ENCODE measurements around the gene MYO9B. TPM values are rescaled to one million over a fixed set of nuclear protein-coding genes. Genes with fewer than 3 reads are reported as not detected.
"Not testable (repeated sequence)": the region's sequence is repeated elsewhere in the genome, so short reads cannot be mapped to it uniquely, and the experiment has no call there.

The MYO9B gene
- polyA plus RNA-seq, 3 donors, result 18.0 to 48.1 (median 45.6) TPM

GRCh38 chr19:17183858-17184321 lies 108.3 kb downstream of the MYO9B start:
- H3K27ac ChIP-seq (ENCODE audit: low read depth, low read length), result no peak overlapping the region
- WGBS, 3 donors, result 48 to 83% (median 49%) methylated on average over 11 of the region's 11 CpGs

GRCh38 chr19:17184371-17184841 lies 108.8 kb downstream of the MYO9B start:
- H3K27ac ChIP-seq (ENCODE audit: low read depth, low read length), result no peak overlapping the region
- WGBS, 3 donors, result 70 to 94% (median 76%) methylated on average over 12 of the region's 12 CpGs

GRCh38 chr19:17185590-17185989 lies 110.0 kb downstream of the MYO9B start:
- 89 to 96% (median 92%) methylated on average over 8 of the region's 8 CpGs for WGBS, 3 donors
- no peak overlapping the region for H3K27ac ChIP-seq (ENCODE audit: low read depth, low read length)

GRCh38 chr19:17191736-17192135 lies 116.2 kb downstream of the MYO9B start:
- WGBS, 3 donors, result 89 to 94% (median 90%) methylated on average over 6 of the region's 6 CpGs
- not testable (repeated sequence) for H3K27ac ChIP-seq (ENCODE audit: low read depth, low read length)

GRCh38 chr19:17192751-17193150 lies 117.2 kb downstream of the MYO9B start:
- no peak overlapping the region for H3K27ac ChIP-seq (ENCODE audit: low read depth, low read length)
- WGBS, 3 donors, result 96 to 98% (median 97%) methylated on average over 25 to 26 of the region's 26 CpGs

- H3K27ac ChIP-seq (ENCODE audit: low read depth, low read length), result no peak overlapping the region
- WGBS, 3 donors, result 95 to 97% (median 96%) methylated on average over 16 of the region's 16 CpGs
These were observed 119.0 kb downstream of the MYO9B start for GRCh38 chr19:17194608-17195007.

- no peak overlapping the region for H3K27ac ChIP-seq (ENCODE audit: low read depth, low read length)
- WGBS, 3 donors, result 97 to 98% (median 98%) methylated on average over 20 to 23 of the region's 23 CpGs
These were observed 119.5 kb downstream of the MYO9B start for GRCh38 chr19:17195106-17195505.

GRCh38 chr19:17196610-17197009 lies 121.0 kb downstream of the MYO9B start:
- no peak overlapping the region for H3K27ac ChIP-seq (ENCODE audit: low read depth, low read length)
- 98 to 99% (median 98%) methylated on average over 7 of the region's 7 CpGs for WGBS, 3 donors

GRCh38 chr19:17197666-17198065 lies 122.1 kb downstream of the MYO9B start:
- H3K27ac ChIP-seq (ENCODE audit: low read depth, low read length), result no peak overlapping the region
- 92 to 96% (median 94%) methylated on average over 16 of the region's 16 CpGs for WGBS, 3 donors

GRCh38 chr19:17200408-17201079 lies 125.0 kb downstream of the MYO9B start:
- WGBS, 3 donors, result 84 to 87% (median 85%) methylated on average over 16 of the region's 16 CpGs

GRCh38 chr19:17202249-17202648 lies 126.7 kb downstream of the MYO9B start:
- WGBS, 3 donors, result 83 to 88% (median 86%) methylated on average over 9 of the region's 9 CpGs

More at GRCh38 chr19:17200408-17201079, 125.0 kb downstream of the MYO9B start:
- no peak overlapping the region for H3K27ac ChIP-seq (ENCODE audit: low read depth, low read length)

GRCh38 chr19:17202713-17203112 lies 127.1 kb downstream of the MYO9B start:
- 87 to 95% (median 91%) methylated on average over 17 of the region's 17 CpGs for WGBS, 3 donors
- H3K27ac ChIP-seq (ENCODE audit: low read depth, low read length), result no peak overlapping the region

More at GRCh38 chr19:17202249-17202648, 126.7 kb downstream of the MYO9B start:
- no peak overlapping the region for H3K27ac ChIP-seq (ENCODE audit: low read depth, low read length)

GRCh38 chr19:17205237-17206140 lies 129.9 kb downstream of the MYO9B start:
- 76 to 86% (median 83%) methylated on average over 27 of the region's 27 CpGs for WGBS, 3 donors
- no peak overlapping the region for H3K27ac ChIP-seq (ENCODE audit: low read depth, low read length)

GRCh38 chr19:17206736-17207581 lies 131.4 kb downstream of the MYO9B start:
- no peak overlapping the region for H3K27ac ChIP-seq (ENCODE audit: low read depth, low read length)
- 94 to 96% (median 94%) methylated on average over 25 of the region's 25 CpGs for WGBS, 3 donors

- H3K27ac ChIP-seq (ENCODE audit: low read depth, low read length), result no peak overlapping the region
- 74 to 78% (median 76%) methylated on average over 28 of the region's 28 CpGs for WGBS, 3 donors
These were observed 133.8 kb downstream of the MYO9B start for GRCh38 chr19:17209126-17210036.

- 85 to 89% (median 88%) methylated on average over 14 of the region's 14 CpGs for WGBS, 3 donors
- no peak overlapping the region for H3K27ac ChIP-seq (ENCODE audit: low read depth, low read length)
These were observed 134.7 kb downstream of the MYO9B start for GRCh38 chr19:17210296-17210695.
